ENCODE data around the gene LYZL6. TPM values are rescaled to one million over a fixed set of nuclear protein-coding genes. Genes with fewer than 3 reads are reported as not detected.

The LYZL6 gene
- total and polyA plus RNA-seq, 5 donors from 2014 or later, result not detected

DNA sequence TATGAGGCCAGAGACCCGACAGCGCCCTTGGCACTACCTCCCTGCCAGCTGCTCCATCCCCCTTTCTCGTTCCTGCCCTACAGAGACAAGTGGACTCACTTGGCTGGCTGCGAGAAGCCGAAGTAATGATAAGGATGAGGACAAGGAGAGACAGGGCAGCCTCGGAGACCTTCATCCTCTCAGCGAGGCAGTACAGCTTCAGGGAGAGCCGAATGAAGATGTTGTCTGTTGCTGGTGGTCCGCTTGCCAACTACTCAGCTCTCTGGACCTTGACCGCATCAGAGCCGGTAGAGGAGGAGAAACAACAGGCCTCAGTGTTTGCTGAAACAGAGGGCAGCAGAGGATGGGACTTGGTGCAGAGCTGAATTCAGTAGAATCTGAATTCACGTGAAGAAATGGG is 37.7 kb upstream of the LYZL6 start, which contains the start of gene CCL16:
TSS of gene CCL16 (minus strand) at position 252 of the 400 bp plus-strand sequence. CDS start at position 175, 77 bp downstream.
- DNase-seq (no peak), ATAC-seq (ENCODE audit: low read depth in 2 of 2) (no peak)
- Histone ChIP-seq H3K27me3 (ENCODE audit: control insufficient read depth, insufficient read depth, low read length) (no peaks in the 10 kb centered on the region), H3K9me3 (ENCODE audit: control insufficient read depth in 2 of 2, low read length in 2 of 2) (no peaks in the 10 kb centered on the region), H3K4me1 (ENCODE audit: control insufficient read depth, insufficient read depth, low read length, poor library complexity, severe bottlenecking) (no peaks in the 10 kb centered on the region), H3K27ac (ENCODE audit: insufficient read depth, low read length, poor library complexity, severe bottlenecking) (no peak within 1 kb of the TSS), H3K4me3 (ENCODE audit: low read depth, low read length) (no peak within 1 kb of the TSS), H3K36me3 (ENCODE audit: control insufficient read depth, insufficient read depth, low read length) (no peaks in the 10 kb centered on the region)
- peak within 1 kb of the TSS in 1 of 3 donors; percentile 37 for H3K27ac Mint-ChIP-seq
- peaks cover 10% of the 10 kb centered on the region for H3K27me3 Mint-ChIP-seq
- peaks cover 0 to 3% (median 0%) of the 10 kb centered on the region in 7 donors for H3K9me3 Mint-ChIP-seq
- H3K36me3 Mint-ChIP-seq, result no peaks in the 10 kb centered on the region
- no peak within 1 kb of the TSS for H3K4me3 Mint-ChIP-seq
- no peaks in the 10 kb centered on the region for H3K4me1 Mint-ChIP-seq

DNA sequence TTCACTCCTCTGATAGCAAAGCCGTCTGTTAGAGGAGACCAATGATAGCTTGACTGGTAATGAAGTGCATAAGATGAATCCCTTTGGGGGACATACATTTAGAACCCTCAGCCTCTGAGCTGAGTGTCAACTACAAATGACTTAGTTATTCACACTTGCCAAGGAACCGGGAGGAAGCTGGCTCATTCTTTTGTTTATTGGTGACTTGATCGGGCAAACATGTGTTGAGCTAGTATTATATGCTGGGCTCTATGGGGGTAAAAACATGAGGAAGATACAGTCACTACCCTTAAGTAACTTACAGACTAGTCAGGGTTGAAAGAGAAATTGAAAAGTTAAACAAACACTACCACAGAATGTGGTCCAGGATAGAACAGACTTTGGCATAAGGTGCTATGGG is 34.8 kb upstream of the LYZL6 start:
- Histone ChIP-seq H3K4me3 (ENCODE audit: low read depth, low read length) (no peak overlapping the region), H3K4me1 (ENCODE audit: control insufficient read depth, insufficient read depth, low read length, poor library complexity, severe bottlenecking) (no peaks in the 10 kb centered on the region), H3K36me3 (ENCODE audit: control insufficient read depth, insufficient read depth, low read length) (no peaks in the 10 kb centered on the region), H3K27ac (ENCODE audit: insufficient read depth, low read length, poor library complexity, severe bottlenecking) (no peak overlapping the region), H3K27me3 (ENCODE audit: control insufficient read depth, insufficient read depth, low read length) (no peaks in the 10 kb centered on the region), H3K9me3 (ENCODE audit: control insufficient read depth in 2 of 2, low read length in 2 of 2) (no peaks in the 10 kb centered on the region)
- no peak overlapping the region for H3K4me3 Mint-ChIP-seq
- ATAC-seq (ENCODE audit: low read depth in 2 of 2) (no peak), DNase-seq (no peak)
- peaks cover 10% of the 10 kb centered on the region for H3K27me3 Mint-ChIP-seq
- peaks cover 0 to 3% (median 0%) of the 10 kb centered on the region in 7 donors for H3K9me3 Mint-ChIP-seq
- H3K27ac Mint-ChIP-seq, result no peak overlapping the region
- H3K36me3 Mint-ChIP-seq, result no peaks in the 10 kb centered on the region
- no peaks in the 10 kb centered on the region for H3K4me1 Mint-ChIP-seq

DNA sequence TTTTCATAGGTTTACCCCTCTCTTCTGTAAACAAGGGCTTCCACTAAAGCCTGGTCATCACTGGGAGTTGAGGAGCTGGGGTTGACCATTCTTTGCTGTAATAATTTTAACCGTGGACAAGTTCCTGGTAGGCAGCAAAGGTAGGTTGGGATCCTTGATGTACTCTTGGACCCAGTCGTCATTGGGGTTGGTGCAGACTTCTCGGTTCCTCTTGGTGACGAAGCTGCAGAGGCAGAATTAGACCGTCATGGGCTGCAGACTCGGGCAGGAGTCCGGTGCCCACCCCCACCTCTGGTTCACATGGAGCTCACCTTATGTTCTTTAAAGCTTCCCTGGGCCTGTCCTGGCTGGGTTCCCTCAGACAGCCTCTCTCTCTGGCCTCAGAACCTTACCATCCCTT is 34.0 kb upstream of the LYZL6 start:
- no peak for DNase-seq
- no peak overlapping the region for H3K4me3 ChIP-seq (ENCODE audit: low read depth, low read length)
- H3K36me3 ChIP-seq (ENCODE audit: control insufficient read depth, insufficient read depth, low read length), result no peaks in the 10 kb centered on the region
- no peaks in the 10 kb centered on the region for H3K36me3 Mint-ChIP-seq
- H3K27me3 Mint-ChIP-seq, result peaks cover 10% of the 10 kb centered on the region
- ATAC-seq (ENCODE audit: low read depth in 2 of 2), result no peak
- no peak overlapping the region for H3K4me3 Mint-ChIP-seq
- H3K9me3 ChIP-seq (ENCODE audit: control insufficient read depth in 2 of 2, low read length in 2 of 2), result no peaks in the 10 kb centered on the region
- no peak overlapping the region for H3K27ac ChIP-seq (ENCODE audit: insufficient read depth, low read length, poor library complexity, severe bottlenecking)
- H3K4me1 Mint-ChIP-seq, result no peaks in the 10 kb centered on the region
- H3K27me3 ChIP-seq (ENCODE audit: control insufficient read depth, insufficient read depth, low read length), result no peaks in the 10 kb centered on the region
- peaks cover 0 to 3% (median 0%) of the 10 kb centered on the region in 7 donors for H3K9me3 Mint-ChIP-seq
- H3K27ac Mint-ChIP-seq, result no peak overlapping the region
- H3K4me1 ChIP-seq (ENCODE audit: control insufficient read depth, insufficient read depth, low read length, poor library complexity, severe bottlenecking), result no peaks in the 10 kb centered on the region

DNA sequence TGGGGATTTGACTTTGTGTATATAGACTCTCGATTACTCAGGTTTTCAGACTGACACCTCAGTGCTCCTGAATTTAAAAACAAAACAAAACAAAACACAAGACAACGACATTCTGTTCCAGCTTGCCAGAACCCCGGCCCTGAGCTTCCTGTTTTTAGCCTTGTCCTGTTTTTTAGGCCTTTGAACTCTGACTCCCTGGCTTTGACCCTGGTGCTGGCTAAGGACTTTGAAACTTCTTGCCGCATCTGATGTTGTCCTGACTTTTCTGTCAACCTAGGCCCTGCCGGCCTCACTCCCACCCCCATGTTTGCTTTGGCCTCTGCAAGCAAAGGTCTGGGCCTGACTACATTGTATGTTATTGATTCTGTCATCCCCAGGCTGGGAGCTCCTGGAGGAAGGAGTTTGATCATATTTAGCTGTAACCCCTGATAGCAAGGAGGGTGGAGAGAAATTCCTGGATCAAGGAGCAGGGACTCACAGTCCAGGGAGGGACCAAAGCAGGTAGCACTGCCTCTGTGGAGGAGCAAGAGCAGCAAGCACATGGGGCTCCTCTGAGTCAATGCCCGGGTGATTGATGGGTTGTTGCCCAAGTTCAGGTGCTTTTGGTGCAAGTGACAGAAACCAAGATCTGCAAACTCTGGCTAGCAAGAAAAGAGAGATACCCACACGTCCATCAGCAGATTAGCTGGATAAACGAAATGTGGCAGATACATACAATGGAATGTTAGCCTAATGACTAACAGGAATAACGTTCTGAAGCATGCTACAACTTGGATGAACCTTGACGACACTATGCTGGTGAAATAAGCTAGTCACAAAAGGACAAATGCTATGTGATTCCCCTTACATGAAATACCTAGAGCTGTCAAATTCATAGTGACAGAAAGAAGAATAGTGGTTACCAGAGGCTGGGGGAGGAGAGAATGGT is 30.1 kb upstream of the LYZL6 start:
- Mint-ChIP-seq H3K27me3 (peaks cover 5% of the 10 kb centered on the region), H3K9me3 (peaks cover 0 to 3% (median 0%) of the 10 kb centered on the region in 7 donors), H3K36me3 (no peaks in the 10 kb centered on the region), H3K4me3 (no peak overlapping the region), H3K4me1 (peaks cover 0 to 2% (median 0%) of the 10 kb centered on the region in 4 donors), H3K27ac (no peak overlapping the region)
- no peaks in the 10 kb centered on the region for H3K27me3 ChIP-seq (ENCODE audit: control insufficient read depth, insufficient read depth, low read length)
- H3K4me3 ChIP-seq (ENCODE audit: low read depth, low read length), result no peak overlapping the region
- DNase-seq (no peak), ATAC-seq (ENCODE audit: low read depth in 2 of 2) (no peak)
- no peaks in the 10 kb centered on the region for H3K36me3 ChIP-seq (ENCODE audit: control insufficient read depth, insufficient read depth, low read length)
- H3K9me3 ChIP-seq (ENCODE audit: control insufficient read depth in 2 of 2, low read length in 2 of 2), result no peaks in the 10 kb centered on the region
- no peaks in the 10 kb centered on the region for H3K4me1 ChIP-seq (ENCODE audit: control insufficient read depth, insufficient read depth, low read length, poor library complexity, severe bottlenecking)
- no peak overlapping the region for H3K27ac ChIP-seq (ENCODE audit: insufficient read depth, low read length, poor library complexity, severe bottlenecking)

DNA sequence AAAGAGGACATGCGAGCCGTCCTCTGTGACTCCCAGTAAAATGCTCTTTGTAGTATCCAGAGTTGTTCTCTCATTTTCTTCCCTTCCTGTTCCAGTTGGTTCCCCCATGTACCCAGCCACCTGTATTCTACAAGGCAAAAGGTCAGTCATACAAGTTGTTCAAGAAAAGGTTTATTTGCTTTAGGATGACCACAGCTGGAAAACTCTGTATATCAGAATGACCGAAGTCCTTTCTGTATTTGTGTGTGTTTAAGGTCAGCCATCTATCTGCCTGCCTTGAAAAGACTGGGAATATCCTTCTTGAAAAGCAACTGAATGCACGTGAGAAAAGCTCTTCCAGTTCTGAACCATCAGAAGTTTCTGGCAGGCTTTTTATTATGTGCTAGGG is 29.4 kb upstream of the LYZL6 start:
- H3K4me3 Mint-ChIP-seq, result no peak overlapping the region
- DNase-seq, result no peak
- Histone ChIP-seq H3K27me3 (ENCODE audit: control insufficient read depth, insufficient read depth, low read length) (no peaks in the 10 kb centered on the region), H3K4me3 (ENCODE audit: low read depth, low read length) (no peak overlapping the region), H3K36me3 (ENCODE audit: control insufficient read depth, insufficient read depth, low read length) (no peaks in the 10 kb centered on the region), H3K9me3 (ENCODE audit: control insufficient read depth in 2 of 2, low read length in 2 of 2) (no peaks in the 10 kb centered on the region), H3K27ac (ENCODE audit: insufficient read depth, low read length, poor library complexity, severe bottlenecking) (no peak overlapping the region), H3K4me1 (ENCODE audit: control insufficient read depth, insufficient read depth, low read length, poor library complexity, severe bottlenecking) (no peaks in the 10 kb centered on the region)
- H3K9me3 Mint-ChIP-seq, result peaks cover 0 to 3% (median 0%) of the 10 kb centered on the region in 7 donors
- peaks cover 0 to 2% (median 0%) of the 10 kb centered on the region in 4 donors for H3K4me1 Mint-ChIP-seq
- H3K27me3 Mint-ChIP-seq, result peaks cover 8% of the 10 kb centered on the region
- no peaks in the 10 kb centered on the region for H3K36me3 Mint-ChIP-seq
- no peak for ATAC-seq (ENCODE audit: low read depth in 2 of 2)
- H3K27ac Mint-ChIP-seq, result peak overlapping the region in 1 of 3 donors; percentile 38

DNA sequence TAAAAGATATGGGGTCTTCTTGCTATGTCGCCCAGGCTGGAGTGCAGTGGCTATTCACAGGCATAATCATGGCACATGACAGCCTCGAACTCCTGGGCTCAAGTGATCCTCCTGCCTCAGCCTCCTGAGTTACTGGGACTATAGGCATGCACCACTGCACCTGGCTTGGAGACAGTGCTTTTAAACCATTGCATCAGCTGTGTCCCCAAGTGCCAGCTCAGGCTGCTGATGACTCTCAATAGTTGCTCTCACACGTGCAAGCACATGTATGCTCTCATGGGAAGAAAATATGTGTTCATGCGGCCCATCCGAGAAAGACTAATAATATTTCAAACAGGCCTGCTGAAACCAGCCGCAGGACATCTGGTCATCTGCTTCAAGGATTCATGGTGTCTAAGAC is 29.0 kb upstream of the LYZL6 start:
- H3K9me3 ChIP-seq (ENCODE audit: control insufficient read depth in 2 of 2, low read length in 2 of 2), result no peaks in the 10 kb centered on the region
- no peak overlapping the region for H3K4me3 ChIP-seq (ENCODE audit: low read depth, low read length)
- H3K36me3 ChIP-seq (ENCODE audit: control insufficient read depth, insufficient read depth, low read length), result no peaks in the 10 kb centered on the region
- Mint-ChIP-seq H3K27ac (peak overlapping the region in 1 of 3 donors; percentile 38), H3K9me3 (peaks cover 0 to 2% (median 0%) of the 10 kb centered on the region in 7 donors), H3K4me3 (no peak overlapping the region), H3K27me3 (peaks cover 9% of the 10 kb centered on the region), H3K36me3 (no peaks in the 10 kb centered on the region), H3K4me1 (peaks cover 0 to 2% (median 0%) of the 10 kb centered on the region in 4 donors)
- no peaks in the 10 kb centered on the region for H3K27me3 ChIP-seq (ENCODE audit: control insufficient read depth, insufficient read depth, low read length)
- ATAC-seq (ENCODE audit: low read depth in 2 of 2), result no peak
- H3K4me1 ChIP-seq (ENCODE audit: control insufficient read depth, insufficient read depth, low read length, poor library complexity, severe bottlenecking), result no peaks in the 10 kb centered on the region
- no peak for DNase-seq
- H3K27ac ChIP-seq (ENCODE audit: insufficient read depth, low read length, poor library complexity, severe bottlenecking), result no peak overlapping the region

DNA sequence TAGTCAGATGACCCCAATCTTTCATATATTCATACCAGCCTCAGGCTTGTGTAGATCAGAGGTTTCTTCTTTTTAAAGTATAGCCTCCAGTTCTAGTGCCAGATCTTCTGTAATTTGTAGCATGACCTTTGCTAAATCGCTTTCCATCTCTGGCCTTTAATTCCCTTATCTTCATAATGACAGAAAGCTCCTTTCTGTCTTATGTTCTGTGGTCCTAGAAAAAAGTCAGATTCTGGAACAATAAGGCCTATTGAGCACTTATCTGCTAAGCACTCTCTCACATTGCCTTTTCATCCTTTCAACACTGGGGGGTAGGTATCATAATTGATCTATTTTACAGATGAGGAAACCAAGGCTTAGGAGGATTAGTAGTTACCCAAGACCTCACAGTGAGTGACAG is 28.6 kb upstream of the LYZL6 start:
- peaks cover 0 to 2% (median 0%) of the 10 kb centered on the region in 4 donors for H3K4me1 Mint-ChIP-seq
- ATAC-seq (ENCODE audit: low read depth in 2 of 2), result no peak

More for the DNA sequence above, 28.6 kb upstream of the LYZL6 start:
- Mint-ChIP-seq H3K27ac (no peak overlapping the region), H3K36me3 (no peaks in the 10 kb centered on the region), H3K4me3 (no peak overlapping the region), H3K9me3 (peaks cover 0 to 2% (median 0%) of the 10 kb centered on the region in 7 donors), H3K27me3 (peaks cover 9% of the 10 kb centered on the region)
- Histone ChIP-seq H3K36me3 (ENCODE audit: control insufficient read depth, insufficient read depth, low read length) (no peaks in the 10 kb centered on the region), H3K4me1 (ENCODE audit: control insufficient read depth, insufficient read depth, low read length, poor library complexity, severe bottlenecking) (no peaks in the 10 kb centered on the region), H3K27ac (ENCODE audit: insufficient read depth, low read length, poor library complexity, severe bottlenecking) (no peak overlapping the region), H3K27me3 (ENCODE audit: control insufficient read depth, insufficient read depth, low read length) (no peaks in the 10 kb centered on the region), H3K9me3 (ENCODE audit: control insufficient read depth in 2 of 2, low read length in 2 of 2) (no peaks in the 10 kb centered on the region), H3K4me3 (ENCODE audit: low read depth, low read length) (no peak overlapping the region)
- no peak for DNase-seq

All from CD4-positive, CD25-positive, alpha-beta regulatory T cell (primary cell).